HG02884 (cell line): ENCODE data around the gene QARS1.

Source experiments
- ATAC-seq: cut with Tn5 transposase; IDR thresholded peaks from one replicate; pipeline ENCODE4 v1.9.1; 2021; ENCODE audit warnings: mild to moderate bottlenecking, moderate library complexity; ENCODE audit not compliant: unreplicated experiment

The QARS1 gene

GRCh38 chr3:49120438-49121131 is 16.0 kb upstream of the QARS1 start, which contains the start of gene USP19:
Gene USP19 (minus strand): TSS chr3:49120823. CDS start chr3:49119145, 1,678 bp downstream.
- ATAC-seq: peak; percentile 80

- peak; percentile 9 for ATAC-seq
Observed at GRCh38 chr3:49120096-49120437, 15.5 kb upstream of the QARS1 start.

GRCh38 chr3:49119439-49119838 is 14.9 kb upstream of the QARS1 start:
- ATAC-seq: no peak

- no peak for ATAC-seq
Observed at GRCh38 chr3:49119036-49119435, 14.5 kb upstream of the QARS1 start.

- no peak for ATAC-seq
Observed at GRCh38 chr3:49112262-49112661, 7.7 kb upstream of the QARS1 start.

- ATAC-seq: no peak
Observed at GRCh38 chr3:49111347-49111746, 6.8 kb upstream of the QARS1 start.

- no peak for ATAC-seq
Observed at GRCh38 chr3:49110780-49111179, 6.2 kb upstream of the QARS1 start.

GRCh38 chr3:49108346-49108745 is 3.8 kb upstream of the QARS1 start:
- no peak for ATAC-seq

GRCh38 chr3:49104052-49104426 is 518 bp downstream of the QARS1 start:
- ATAC-seq: no peak

GRCh38 chr3:49100046-49100615 is 4.4 kb downstream of the QARS1 start:
- ATAC-seq: no peak

GRCh38 chr3:49098910-49099630 is 5.5 kb downstream of the QARS1 start:
- ATAC-seq: no peak

- ATAC-seq: no peak
Observed at GRCh38 chr3:49098429-49098828, 6.1 kb downstream of the QARS1 start.

GRCh38 chr3:49093853-49094767 is 10.4 kb downstream of the QARS1 start, which contains the start of gene QRICH1:
Gene QRICH1 (minus strand): TSS chr3:49094071. CDS start chr3:49077017, 17,054 bp downstream.
- ATAC-seq: peak; percentile 72

GRCh38 chr3:49092938-49093852 is 11.4 kb downstream of the QARS1 start:
- ATAC-seq: peak; percentile 26

- no peak for ATAC-seq
Observed at GRCh38 chr3:49081429-49081828, 23.1 kb downstream of the QARS1 start.

GRCh38 chr3:49079270-49079669 is 25.3 kb downstream of the QARS1 start:
- ATAC-seq: no peak

- ATAC-seq: no peak
Observed at GRCh38 chr3:49076646-49077045, 27.9 kb downstream of the QARS1 start.

- ATAC-seq: no peak
Observed at GRCh38 chr3:49076116-49076515, 28.4 kb downstream of the QARS1 start.

GRCh38 chr3:49058011-49058410 is 46.5 kb downstream of the QARS1 start:
- ATAC-seq: no peak

GRCh38 chr3:49057268-49057667 is 47.3 kb downstream of the QARS1 start:
- no peak for ATAC-seq
